K562 (cell line): ENCODE measurements around the gene NCAPD2. TPM values are rescaled to one million over a fixed set of nuclear protein-coding genes. Genes with fewer than 3 reads are reported as not detected.

ENCODE experiments used
- ADNP ChIP-seq: fragments of 200-800 bp; sonication (Bioruptor generic); IDR thresholded peaks from 2 replicates; pipeline ENCODE4 v1.6.1; 2016; ENCODE audit warnings: missing genetic modification characterization, missing compliant biosample characterization
- C11orf30 ChIP-seq: fragments of 450-650 bp; IDR thresholded peaks from 2 replicates; pipeline ENCODE4 v1.6.1; 2016; ENCODE audit warnings: low read depth, mild to moderate bottlenecking
- DMBX1 ChIP-seq: fragments of 250-450 bp; sonication (Bioruptor Pico); IDR thresholded peaks from 2 replicates; pipeline ENCODE4 v1.8.0; 2022; ENCODE audit warnings: inconsistent platforms, mild to moderate bottlenecking, moderate library complexity, borderline replicate concordance
- EZH2 ChIP-seq: IDR thresholded peaks from 2 replicates; pipeline ENCODE4 v1.6.1; 2012; ENCODE audit warnings: low read depth, mild to moderate bottlenecking, inconsistent platforms, low read length, borderline replicate concordance
- FOXJ3 ChIP-seq: sonication (generic); formaldehyde crosslinking; IDR thresholded peaks from 2 replicates; pipeline ENCODE4 v1.4.0; 2020; ENCODE audit warnings: mild to moderate bottlenecking, missing genetic modification reagents
- HDAC2 ChIP-seq: fragments of 450-650 bp; IDR thresholded peaks from 2 replicates; pipeline ENCODE4 v1.6.1; 2016; ENCODE audit warnings: mild to moderate bottlenecking
- HNRNPUL1 ChIP-seq: fragments of 200-400 bp; formaldehyde crosslinking; IDR thresholded peaks from 2 replicates; pipeline ENCODE4 v1.6.1; 2017; ENCODE audit warnings: low read length
- MIER1 ChIP-seq: fragments of 450-650 bp; IDR thresholded peaks from 2 replicates; pipeline ENCODE4 v1.6.1; 2016; ENCODE audit warnings: antibody characterized with exemption, mild to moderate bottlenecking, low read depth
- NEUROD1 ChIP-seq: fragments of 150-350 bp; IDR thresholded peaks from 2 replicates; pipeline ENCODE4 v1.6.1; 2014; ENCODE audit warnings: borderline replicate concordance, low read length, low read depth; ENCODE audit not compliant: partially characterized antibody
- PHF21A ChIP-seq: fragments of 450-650 bp; IDR thresholded peaks from 2 replicates; pipeline ENCODE4 v1.6.1; 2017; ENCODE audit warnings: low read depth, borderline replicate concordance
- SMARCC2 ChIP-seq: fragments of 450-650 bp; IDR thresholded peaks from 2 replicates; pipeline ENCODE4 v1.6.1; 2017; ENCODE audit warnings: antibody characterized with exemption, moderate library complexity, mild to moderate bottlenecking, low read depth
- TAF9B ChIP-seq: fragments of 450-650 bp; IDR thresholded peaks from 2 replicates; pipeline ENCODE4 v1.6.1; 2018; ENCODE audit warnings: mild to moderate bottlenecking; ENCODE audit not compliant: partially characterized antibody
- YY1 ChIP-seq, 3 experiments: IDR thresholded peaks; 2 replicates each; pipeline ENCODE4 v1.6.1; 2011; ENCODE audit warnings: low read length in 2 of 3, mild to moderate bottlenecking in 2 of 3, moderate library complexity in 2 of 3, borderline replicate concordance in 1 of 3, control low read depth in 1 of 3, low read depth in 1 of 3; ENCODE audit not compliant: insufficient read depth in 3 of 3, insufficient replicate concordance in 2 of 3, control insufficient read depth in 1 of 3, insufficient read length in 1 of 3; ENCODE audit errors: extremely low read depth in 1 of 3
- ZEB2 ChIP-seq: fragments of 450-650 bp; IDR thresholded peaks from 2 replicates; pipeline ENCODE4 v1.6.1; 2016
- polyA plus RNA-seq, 8 experiments: library from polyadenylated mRNA; depleted of rRNA in 4 of 8; stranded (reverse) in 5 of 8; unstranded in 3 of 8; fragments of >200 nt; fragmentation: Nextera tagmentation in 2 of 8; fragmentation: Illumina TruSeq in 1 of 8; extraction: Ambion mirVana in 2 of 8; extraction: Trizol in 1 of 8; gene quantifications; 2 replicates each; pipeline versions ENCODE4 v1.2.1 to v1.2.3, GENCODE V29; 2011 to 2014; ENCODE audit warnings: inconsistent platforms in 1 of 8, missing spikeins in 1 of 8
- total RNA-seq, 7 experiments: library from RNA; depleted of rRNA in 6 of 7; stranded (reverse); fragments of >200 nt in 6 of 7; fragmentation: Illumina TruSeq in 2 of 7; extraction: Trizol in 2 of 7; gene quantifications; 2 replicates each; pipeline versions ENCODE4 v1.2.1 to v1.2.3, GENCODE V29; 2011 to 2021; ENCODE audit warnings: low replicate concordance in 1 of 7
- TF ChIP-seq, protein P1 (sequence below), 2 experiments: fragments of 200-800 bp in 1 of 2; sonication (Bioruptor generic) in 1 of 2; sonication (generic) in 1 of 2; formaldehyde crosslinking in 1 of 2; IDR thresholded peaks in 1 of 2; conservative IDR thresholded peaks in 1 of 2; 2 replicates each; pipeline versions ENCODE4 v1.5.0 to v1.6.1; 2016 to 2020; ENCODE audit warnings: missing compliant biosample characterization in 1 of 2, missing genetic modification characterization in 1 of 2, missing genetic modification reagents in 1 of 2
- TF ChIP-seq, protein P2 (sequence below): sonication (generic); formaldehyde crosslinking; IDR thresholded peaks from 2 replicates; pipeline ENCODE4 v1.9.0; 2022; ENCODE audit warnings: mild to moderate bottlenecking, missing genetic modification reagents
- TF ChIP-seq, protein P3 (sequence below): fragments of 450-650 bp; IDR thresholded peaks from 2 replicates; pipeline ENCODE4 v1.6.1; 2016; ENCODE audit warnings: borderline replicate concordance
- TF ChIP-seq, protein P4 (sequence below): sonication (generic); formaldehyde crosslinking; IDR thresholded peaks from 2 replicates; pipeline ENCODE4 v1.8.0; 2023; ENCODE audit warnings: mild to moderate bottlenecking, missing genetic modification reagents

NCAPD2 gene
- total and polyA plus RNA-seq, 9 of the 15 experiments (the other 6 are each of a cell fraction or from before 2014, with no cell fraction given) = 16.9 to 93.7 (median 68.3) TPM

DNA sequence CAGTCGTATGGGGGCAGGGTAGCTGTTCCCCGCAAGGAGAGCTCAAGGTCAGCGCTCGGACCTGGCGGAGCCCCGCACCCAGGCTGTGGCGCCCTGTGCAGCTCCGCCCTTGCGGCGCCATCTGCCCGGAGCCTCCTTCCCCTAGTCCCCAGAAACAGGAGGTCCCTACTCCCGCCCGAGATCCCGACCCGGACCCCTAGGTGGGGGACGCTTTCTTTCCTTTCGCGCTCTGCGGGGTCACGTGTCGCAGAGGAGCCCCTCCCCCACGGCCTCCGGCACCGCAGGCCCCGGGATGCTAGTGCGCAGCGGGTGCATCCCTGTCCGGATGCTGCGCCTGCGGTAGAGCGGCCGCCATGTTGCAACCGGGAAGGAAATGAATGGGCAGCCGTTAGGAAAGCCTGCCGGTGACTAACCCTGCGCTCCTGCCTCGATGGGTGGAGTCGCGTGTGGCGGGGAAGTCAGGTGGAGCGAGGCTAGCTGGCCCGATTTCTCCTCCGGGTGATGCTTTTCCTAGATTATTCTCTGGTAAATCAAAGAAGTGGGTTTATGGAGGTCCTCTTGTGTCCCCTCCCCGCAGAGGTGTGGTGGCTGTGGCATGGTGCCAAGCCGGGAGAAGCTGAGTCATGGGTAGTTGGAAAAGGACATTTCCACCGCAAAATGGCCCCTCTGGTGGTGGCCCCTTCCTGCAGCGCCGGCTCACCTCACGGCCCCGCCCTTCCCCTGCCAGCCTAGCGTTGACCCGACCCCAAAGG lies 41.2 kb downstream of the NCAPD2 start (continued):
- TF ChIP-seq, protein P1, sequence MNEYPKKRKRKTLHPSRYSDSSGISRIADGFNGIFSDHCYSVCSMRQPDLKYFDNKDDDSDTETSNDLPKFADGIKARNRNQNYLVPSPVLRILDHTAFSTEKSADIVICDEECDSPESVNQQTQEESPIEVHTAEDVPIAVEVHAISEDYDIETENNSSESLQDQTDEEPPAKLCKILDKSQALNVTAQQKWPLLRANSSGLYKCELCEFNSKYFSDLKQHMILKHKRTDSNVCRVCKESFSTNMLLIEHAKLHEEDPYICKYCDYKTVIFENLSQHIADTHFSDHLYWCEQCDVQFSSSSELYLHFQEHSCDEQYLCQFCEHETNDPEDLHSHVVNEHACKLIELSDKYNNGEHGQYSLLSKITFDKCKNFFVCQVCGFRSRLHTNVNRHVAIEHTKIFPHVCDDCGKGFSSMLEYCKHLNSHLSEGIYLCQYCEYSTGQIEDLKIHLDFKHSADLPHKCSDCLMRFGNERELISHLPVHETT (CRISPR knock-in tag; conservative IDR thresholded peaks at IDR 0.05 in 1 of 2, IDR thresholded peaks at IDR 0.05 in 1 of 2) = no peak
- TF ChIP-seq, protein P2, sequence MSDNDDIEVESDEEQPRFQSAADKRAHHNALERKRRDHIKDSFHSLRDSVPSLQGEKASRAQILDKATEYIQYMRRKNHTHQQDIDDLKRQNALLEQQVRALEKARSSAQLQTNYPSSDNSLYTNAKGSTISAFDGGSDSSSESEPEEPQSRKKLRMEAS (CRISPR knock-in tag) = peak; percentile 54; the same call in 1 of the 2 replicates
- TF ChIP-seq TAF9B (no peak), DMBX1 (CRISPR knock-in tag) (no peak), HDAC2 (no peak), ZEB2 (no peak), YY1 (IDR thresholded peaks at IDR 0.05; ENCODE audit: borderline replicate concordance in 1 of 3, control insufficient read depth in 1 of 3, extremely low read depth in 1 of 3, insufficient read depth in 3 of 3, insufficient read length in 1 of 3, insufficient replicate concordance in 2 of 3, low read depth in 1 of 3, low read length in 2 of 3) (peak; percentile 44 to 79 (median 66)), ADNP (no peak), NEUROD1 (no peak), EZH2 (no peak), MIER1 (no peak), PHF21A (peak; percentile 69; the same call in 1 of the 2 replicates), HNRNPUL1 (no peak; the same call in 1 of the 2 replicates), FOXJ3 (CRISPR knock-in tag) (no peak), SMARCC2 (no peak), C11orf30 (peak; percentile 64; the same call in 1 of the 2 replicates)
- TF ChIP-seq, protein P3, sequence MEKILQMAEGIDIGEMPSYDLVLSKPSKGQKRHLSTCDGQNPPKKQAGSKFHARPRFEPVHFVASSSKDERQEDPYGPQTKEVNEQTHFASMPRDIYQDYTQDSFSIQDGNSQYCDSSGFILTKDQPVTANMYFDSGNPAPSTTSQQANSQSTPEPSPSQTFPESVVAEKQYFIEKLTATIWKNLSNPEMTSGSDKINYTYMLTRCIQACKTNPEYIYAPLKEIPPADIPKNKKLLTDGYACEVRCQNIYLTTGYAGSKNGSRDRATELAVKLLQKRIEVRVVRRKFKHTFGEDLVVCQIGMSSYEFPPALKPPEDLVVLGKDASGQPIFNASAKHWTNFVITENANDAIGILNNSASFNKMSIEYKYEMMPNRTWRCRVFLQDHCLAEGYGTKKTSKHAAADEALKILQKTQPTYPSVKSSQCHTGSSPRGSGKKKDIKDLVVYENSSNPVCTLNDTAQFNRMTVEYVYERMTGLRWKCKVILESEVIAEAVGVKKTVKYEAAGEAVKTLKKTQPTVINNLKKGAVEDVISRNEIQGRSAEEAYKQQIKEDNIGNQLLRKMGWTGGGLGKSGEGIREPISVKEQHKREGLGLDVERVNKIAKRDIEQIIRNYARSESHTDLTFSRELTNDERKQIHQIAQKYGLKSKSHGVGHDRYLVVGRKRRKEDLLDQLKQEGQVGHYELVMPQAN = peak; percentile 77; the same call in 1 of the 2 replicates
- TF ChIP-seq, protein P4, sequence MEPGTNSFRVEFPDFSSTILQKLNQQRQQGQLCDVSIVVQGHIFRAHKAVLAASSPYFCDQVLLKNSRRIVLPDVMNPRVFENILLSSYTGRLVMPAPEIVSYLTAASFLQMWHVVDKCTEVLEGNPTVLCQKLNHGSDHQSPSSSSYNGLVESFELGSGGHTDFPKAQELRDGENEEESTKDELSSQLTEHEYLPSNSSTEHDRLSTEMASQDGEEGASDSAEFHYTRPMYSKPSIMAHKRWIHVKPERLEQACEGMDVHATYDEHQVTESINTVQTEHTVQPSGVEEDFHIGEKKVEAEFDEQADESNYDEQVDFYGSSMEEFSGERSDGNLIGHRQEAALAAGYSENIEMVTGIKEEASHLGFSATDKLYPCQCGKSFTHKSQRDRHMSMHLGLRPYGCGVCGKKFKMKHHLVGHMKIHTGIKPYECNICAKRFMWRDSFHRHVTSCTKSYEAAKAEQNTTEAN (CRISPR knock-in tag) = no peak
